Raji (cell line): ENCODE data around the gene IARS2.

Experiments
- POLR2A ChIP-seq: IDR thresholded peaks from 2 replicates; pipeline ENCODE4 v1.6.1; 2011; ENCODE audit warnings: low read depth, low read length, control low read depth; ENCODE audit not compliant: insufficient read depth

The IARS2 gene

DNA sequence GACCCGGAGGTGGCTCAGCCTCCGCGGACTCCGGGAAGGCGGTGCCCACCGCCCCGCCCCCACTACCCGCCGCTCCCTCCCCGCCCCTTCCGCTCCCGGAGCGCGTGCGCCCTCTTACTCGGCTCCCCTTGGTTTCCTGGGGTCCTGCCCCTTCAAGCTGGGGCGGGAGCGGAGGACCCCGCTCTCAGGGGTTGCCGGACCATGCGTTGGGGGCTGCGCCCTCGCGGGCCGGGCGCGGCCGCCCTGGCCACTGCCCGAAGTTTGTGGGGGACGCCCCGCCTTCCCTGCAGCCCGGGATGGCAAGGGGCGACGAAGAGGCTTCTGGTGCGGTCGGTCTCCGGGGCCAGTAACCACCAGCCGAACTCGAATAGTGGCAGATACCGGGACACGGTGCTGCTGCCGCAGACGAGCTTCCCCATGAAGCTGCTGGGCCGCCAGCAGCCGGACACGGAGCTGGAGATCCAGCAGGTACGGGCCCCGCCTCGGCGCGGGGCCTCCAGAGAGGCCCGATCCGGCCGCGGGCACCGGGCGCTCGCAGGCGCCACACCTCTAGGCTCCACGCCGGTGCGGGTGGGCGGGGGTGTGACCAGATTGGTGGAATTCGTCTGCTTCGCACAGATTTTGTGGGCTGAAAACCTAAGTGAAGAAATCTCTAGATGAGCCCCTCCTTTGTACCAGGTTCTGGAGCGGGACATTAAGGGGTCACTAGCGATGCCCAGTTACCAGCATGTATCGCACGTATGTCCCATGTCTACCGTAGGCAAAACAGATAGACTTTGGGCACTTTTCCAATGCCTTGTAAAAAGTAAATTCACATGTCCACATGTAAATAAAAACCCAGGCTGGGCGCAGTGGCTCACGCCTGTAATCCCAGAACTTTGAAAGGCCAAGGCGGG is at the start of gene IARS2:
Gene IARS2 (plus strand): TSS at position 117 of the 896 bp plus-strand sequence. CDS start 85 bp downstream, at position 202.
- TF ChIP-seq POLR2A = peak; percentile 82

DNA sequence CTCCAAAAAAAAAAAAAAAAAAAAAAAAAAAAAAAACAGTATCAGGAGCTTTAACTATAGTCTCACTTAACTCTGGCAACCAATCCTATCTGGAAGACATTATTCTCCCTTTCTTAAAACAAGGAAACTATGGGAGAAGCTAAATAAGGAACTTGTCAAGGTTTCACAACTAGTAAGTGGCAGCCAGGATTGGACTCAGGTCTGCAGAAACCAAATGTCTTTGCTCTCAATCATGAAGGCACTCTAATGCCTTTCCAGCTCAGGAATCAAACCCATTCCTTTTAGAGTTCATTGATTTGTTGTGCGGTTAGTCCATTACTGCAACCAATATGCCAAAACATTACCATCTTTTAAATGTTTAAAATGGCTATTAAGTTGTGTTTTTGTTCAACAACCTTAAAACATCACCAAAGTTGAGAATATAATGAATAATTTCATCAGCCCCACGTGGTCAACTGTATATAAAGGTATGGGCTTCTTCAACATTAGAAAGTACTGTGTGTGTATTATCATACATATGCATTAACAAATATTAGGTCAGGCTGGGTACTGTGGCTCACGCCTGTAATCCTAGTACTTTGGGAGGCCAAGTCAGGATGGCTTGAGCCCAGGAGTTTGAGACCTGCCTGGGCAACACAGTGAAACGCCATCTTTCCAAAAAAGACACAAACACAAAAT is 49.1 kb upstream of the IARS2 start:
- no peak for TF ChIP-seq POLR2A

- TF ChIP-seq POLR2A = 0 out of 2 replicates have a peak, but pooled peaks have one; percentile 23
These were observed 48.4 kb upstream of the IARS2 start for GRCh38 chr1:220045356-220046051.

DNA sequence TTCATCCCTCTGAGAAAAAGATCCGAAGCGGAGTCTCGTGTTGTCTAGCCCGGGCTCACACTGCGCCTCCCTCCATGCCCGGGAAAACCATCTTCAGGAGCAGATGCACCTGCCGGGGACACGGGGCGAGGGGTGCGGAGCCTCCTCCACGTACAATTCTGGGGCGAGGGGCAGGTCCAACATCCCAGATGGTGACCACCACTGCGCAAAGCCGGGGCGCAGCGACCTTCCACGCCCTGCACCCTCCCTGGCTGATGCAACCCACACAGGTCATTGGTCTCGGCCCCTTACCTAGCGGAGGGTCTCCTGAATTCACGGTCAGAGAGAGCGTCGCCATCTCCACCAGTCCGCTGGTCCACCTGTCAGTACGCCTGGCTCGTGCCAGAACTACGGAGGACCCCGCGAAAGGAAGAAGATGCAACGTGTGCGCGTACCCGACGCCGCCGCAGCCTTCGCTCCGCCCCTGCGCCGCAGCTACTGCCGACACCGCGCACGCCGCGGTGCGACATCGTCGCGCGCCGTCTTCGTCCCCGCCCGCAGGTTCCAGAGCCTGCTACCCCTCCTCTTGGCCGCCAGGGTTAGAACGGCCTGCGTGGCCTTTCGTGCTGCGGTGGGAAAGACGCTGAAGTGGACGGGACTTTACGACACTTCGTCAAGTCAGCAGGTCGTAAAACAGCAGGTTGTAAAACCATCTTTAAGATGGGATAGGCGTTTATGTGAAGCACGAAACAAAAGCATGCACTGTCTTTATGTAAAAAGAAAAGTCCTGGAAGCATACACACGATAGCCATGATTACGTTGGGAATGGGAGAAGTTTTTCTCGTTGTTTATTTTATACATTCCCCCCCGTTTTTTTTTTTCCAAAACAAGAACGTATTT is 47.6 kb upstream of the IARS2 start, which contains the start of gene EPRS1:
Gene EPRS1 (minus strand): TSS at position 454 of the 879 bp plus-strand sequence. CDS start 117 bp downstream, at position 337.
- peak; percentile 97 for TF ChIP-seq POLR2A

GRCh38 chr1:220056374-220056773 is 37.6 kb upstream of the IARS2 start:
- no peak for TF ChIP-seq POLR2A

DNA sequence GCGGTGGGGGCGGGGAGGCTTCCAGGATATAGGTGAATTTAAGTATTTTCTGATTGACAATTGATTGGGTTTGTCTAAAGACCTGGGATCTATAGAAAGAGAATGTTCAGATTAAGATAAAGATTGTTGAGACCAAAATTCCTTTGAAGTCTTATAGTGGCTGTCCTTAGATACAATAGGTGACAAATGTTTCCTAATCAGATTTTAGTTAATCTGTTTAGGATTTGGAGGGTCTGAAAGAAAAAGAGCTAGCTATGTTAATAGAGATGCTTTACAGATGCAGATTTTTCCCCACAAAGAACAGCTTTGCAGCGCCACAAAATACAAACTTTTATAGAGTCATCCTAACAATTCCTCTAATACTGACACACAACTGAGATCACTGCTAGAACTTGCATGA is 33.1 kb upstream of the IARS2 start:
- no peak for TF ChIP-seq POLR2A

DNA sequence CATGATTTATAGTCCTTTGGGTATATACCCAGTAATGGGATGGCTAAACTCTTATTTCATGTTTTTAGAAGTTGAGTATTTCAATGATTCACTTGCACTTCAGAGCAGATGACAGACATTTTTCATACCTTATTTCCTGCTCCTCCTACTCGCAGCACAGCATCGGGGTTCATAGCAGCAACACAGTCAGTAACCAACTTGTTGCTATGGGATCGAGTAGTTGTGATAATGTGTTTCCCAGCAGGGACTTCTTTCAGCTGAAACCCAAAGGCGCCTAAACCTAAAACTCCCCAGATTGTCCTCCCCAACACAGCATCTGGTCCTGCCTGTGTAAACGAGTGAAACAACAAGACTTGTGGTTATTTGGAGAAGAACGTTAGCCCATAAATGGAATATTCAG is 31.3 kb upstream of the IARS2 start:
- no peak for TF ChIP-seq POLR2A

- no peak for TF ChIP-seq POLR2A
These were observed 26.4 kb upstream of the IARS2 start for GRCh38 chr1:220067269-220068204.

DNA sequence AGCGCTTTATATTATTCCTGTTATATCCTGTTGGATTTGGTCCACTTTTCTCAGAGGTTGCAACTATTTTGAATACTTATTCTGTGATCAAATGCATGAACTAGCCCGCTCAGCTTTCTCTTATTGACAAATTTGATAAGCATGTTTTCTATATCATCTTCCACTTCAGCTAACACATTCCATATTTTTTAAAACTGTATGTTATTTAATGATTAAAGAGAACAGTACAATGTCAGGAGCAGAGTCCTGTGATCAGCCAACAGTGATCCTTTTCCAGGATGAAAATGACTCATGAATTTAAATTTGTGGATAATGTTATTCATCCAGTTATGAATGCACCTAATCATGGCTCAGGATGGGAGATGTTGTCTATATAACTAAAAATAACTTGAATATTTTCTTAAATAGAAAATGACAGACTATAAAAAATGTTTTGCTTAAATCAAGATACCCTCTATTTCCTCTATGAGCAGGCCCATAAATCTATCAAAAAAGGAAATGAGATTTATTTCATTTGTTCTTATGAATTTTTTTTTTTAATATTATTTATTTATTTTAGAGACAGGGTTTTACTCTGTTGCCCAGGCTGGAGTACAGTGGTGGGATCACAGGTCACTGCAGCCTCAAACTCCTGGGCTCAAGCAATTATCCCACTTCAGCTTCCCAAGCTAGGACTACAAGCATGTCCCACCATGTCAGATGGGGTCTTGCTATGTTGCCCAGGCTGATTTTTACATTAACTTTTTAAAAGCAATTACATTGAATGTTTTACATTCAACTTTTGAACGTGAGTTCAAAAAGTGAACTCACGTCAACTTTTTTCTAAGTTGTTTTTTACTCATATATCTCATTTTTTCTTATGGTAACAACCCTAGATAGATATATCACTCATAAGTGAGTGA is 16.8 kb upstream of the IARS2 start:
- no peak for TF ChIP-seq POLR2A

DNA sequence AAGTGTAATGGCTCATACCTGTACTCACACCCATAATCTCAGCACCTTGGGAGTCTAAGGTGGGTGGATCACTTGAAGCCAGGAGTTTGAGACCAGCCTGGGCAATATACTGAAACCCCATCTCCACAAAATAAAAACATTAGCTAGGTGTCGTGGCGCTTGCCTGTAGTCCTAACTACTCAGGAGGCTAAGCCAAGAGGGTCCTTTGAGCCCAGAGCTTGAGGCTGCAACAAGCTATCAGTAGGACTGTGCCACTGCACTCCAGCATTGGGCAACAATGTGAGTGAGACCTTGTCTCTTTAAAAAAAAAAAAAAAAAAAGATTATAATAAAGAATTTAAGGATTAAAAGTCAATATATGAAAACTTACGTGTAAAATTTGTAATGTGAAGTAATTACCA is 16.0 kb upstream of the IARS2 start:
- TF ChIP-seq POLR2A = no peak

DNA sequence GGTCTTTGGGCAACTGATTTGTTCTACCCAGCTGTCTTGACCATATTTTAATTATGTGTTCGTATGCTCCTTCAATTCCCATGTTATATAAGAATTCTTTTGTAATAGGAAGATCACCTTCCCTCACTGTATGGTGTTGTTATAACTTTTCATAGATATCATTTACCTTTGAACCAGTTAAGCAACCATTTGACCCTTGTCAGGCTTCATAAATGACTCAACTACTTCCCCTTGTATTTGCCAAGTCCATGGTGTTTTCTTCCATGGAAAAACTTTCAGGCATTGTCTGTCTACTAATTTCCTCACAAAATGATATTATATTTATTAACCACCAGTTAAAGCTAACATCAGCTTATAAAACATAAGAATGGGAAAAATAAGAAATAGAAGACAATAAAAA is 9.5 kb upstream of the IARS2 start:
- TF ChIP-seq POLR2A = no peak

DNA sequence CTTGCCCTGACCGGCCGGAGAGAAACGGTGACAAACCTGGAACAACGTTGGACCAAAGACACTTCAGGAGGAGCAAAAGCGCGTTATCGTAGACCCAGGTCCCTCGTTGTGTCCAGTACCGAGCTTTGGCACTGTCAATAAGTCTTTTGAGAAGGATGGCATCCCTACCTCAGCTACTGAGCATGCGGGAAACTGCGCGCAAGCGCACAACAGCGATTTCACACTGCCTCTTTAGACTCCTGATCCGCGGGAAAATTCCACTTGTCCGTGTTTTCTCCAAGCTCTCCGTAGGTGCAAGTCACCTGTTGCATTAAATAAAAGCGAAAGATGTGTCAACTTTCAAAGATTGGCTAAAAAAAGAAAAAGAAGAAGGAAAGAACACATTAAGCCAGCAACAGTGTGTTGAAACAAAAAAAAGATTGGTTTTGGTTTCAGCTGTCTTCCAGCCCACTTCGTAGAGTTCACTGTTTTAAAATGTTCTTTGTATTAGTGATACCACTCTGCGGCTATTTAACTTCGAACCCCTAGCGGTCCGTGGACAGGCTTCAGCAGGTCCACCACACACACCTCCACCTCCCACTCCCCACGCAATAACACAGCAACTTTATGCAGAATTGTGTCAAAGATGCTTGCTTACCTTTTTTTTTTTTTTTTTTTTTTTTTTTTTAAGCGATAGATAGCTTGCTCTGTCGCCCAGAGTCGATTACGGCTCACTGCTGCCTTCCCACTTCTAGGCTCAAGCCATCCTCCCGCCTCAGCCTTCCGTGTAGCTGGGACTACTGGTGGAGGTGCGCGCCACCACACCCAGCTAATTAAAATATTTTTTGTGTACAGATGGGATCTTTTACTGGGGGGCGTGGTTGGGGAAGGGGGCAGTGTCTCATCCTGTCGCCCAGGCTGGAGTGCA is 4.0 kb upstream of the IARS2 start, which contains the start of gene BPNT1:
Gene BPNT1 (minus strand): TSS at position 139 of the 907 bp plus-strand sequence. CDS start 9,942 bp downstream, outside the sequence.
- peak; percentile 99 for TF ChIP-seq POLR2A

- TF ChIP-seq POLR2A = no peak
These were observed 1.2 kb upstream of the IARS2 start for GRCh38 chr1:220092694-220093093.
